Measurements from ENCODE around the gene ZBTB43.

DNA sequence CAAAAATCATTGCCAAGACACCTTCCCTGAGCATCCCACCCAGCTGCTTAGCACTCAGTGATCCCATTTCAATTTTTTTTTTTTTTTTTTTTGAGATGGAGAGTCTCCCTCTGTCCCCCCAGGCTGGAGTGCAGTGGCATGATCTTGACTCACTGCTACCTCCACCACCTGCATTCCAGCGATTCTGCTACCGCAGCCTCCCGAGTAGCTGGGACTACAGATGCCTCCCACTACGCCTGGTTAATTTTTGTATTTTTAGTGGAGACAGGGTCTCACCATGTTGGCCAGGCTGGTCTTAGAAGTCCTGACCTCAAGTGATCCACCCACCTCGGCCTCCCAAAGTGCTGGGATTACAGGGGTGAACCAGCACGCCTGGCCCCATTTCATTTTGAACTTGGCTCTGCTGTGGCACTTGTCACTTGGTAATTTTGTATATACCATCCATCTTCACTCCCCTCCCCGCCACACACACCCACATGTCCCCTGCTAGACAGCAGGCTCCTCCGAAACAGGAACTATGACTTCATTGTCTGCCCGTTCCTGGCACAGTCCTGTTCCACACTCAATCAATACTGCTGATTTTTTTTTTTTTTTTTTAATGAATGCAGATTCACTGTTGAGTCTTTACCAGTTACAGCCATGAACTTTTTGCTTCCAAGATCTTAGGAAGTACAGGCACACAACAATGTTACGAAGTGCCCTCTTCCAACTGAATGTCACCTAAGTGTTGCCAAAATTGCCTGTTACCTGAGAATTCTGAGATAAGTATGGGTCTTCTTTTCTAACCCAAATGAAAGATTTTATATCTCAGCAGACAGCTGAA lies 38.3 kb downstream of the ZBTB43 start:
- TF ChIP-seq, protein P1, sequence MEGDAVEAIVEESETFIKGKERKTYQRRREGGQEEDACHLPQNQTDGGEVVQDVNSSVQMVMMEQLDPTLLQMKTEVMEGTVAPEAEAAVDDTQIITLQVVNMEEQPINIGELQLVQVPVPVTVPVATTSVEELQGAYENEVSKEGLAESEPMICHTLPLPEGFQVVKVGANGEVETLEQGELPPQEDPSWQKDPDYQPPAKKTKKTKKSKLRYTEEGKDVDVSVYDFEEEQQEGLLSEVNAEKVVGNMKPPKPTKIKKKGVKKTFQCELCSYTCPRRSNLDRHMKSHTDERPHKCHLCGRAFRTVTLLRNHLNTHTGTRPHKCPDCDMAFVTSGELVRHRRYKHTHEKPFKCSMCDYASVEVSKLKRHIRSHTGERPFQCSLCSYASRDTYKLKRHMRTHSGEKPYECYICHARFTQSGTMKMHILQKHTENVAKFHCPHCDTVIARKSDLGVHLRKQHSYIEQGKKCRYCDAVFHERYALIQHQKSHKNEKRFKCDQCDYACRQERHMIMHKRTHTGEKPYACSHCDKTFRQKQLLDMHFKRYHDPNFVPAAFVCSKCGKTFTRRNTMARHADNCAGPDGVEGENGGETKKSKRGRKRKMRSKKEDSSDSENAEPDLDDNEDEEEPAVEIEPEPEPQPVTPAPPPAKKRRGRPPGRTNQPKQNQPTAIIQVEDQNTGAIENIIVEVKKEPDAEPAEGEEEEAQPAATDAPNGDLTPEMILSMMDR (IDR thresholded peaks at IDR 0.05; ENCODE audit: borderline replicate concordance, extremely low read depth, low read length, poor library complexity, severe bottlenecking), result no peak
- TF ChIP-seq EZH2 (IDR thresholded peaks at IDR 0.05; ENCODE audit: borderline replicate concordance, low read depth, low read length, severe bottlenecking), result no peak
